Activated CD8-positive, alpha-beta memory T cell treated with anti-CD3 and anti-CD28 coated beads for 48 hours (primary cell): ENCODE results near the gene TUBB.

ENCODE experiments used
- DNase-seq, 3 experiments: peaks; one replicate each; pipeline ENCODE4 v3.0.0-alpha.2; 2020; ENCODE audit warnings: low read depth in 2 of 3, low spot score in 2 of 3

The TUBB gene

GRCh38 chr6:30732237-30732943 is 12.2 kb downstream of the TUBB start:
- no peak for DNase-seq

- no peak for DNase-seq
Measured at GRCh38 chr6:30735668-30736314, 15.6 kb downstream of the TUBB start.

- DNase-seq, result no peak
Measured at GRCh38 chr6:30738532-30738931, 18.4 kb downstream of the TUBB start.

GRCh38 chr6:30740540-30740870 is 20.4 kb downstream of the TUBB start:
- DNase-seq, result no peak

- DNase-seq, result no peak
Measured at GRCh38 chr6:30741063-30741779, 21.1 kb downstream of the TUBB start.

GRCh38 chr6:30741789-30742315 is 21.7 kb downstream of the TUBB start:
- peak in 1 of 3 experiments; percentile 49 for DNase-seq

GRCh38 chr6:30742316-30743098 is 22.4 kb downstream of the TUBB start, which contains the start of gene FLOT1:
FLOT1 (minus strand) TSS chr6:30742687; CDS start chr6:30742189, 498 bp downstream.
- peak; percentile 99 to 100 (median 99) for DNase-seq

- no peak for DNase-seq
Measured at GRCh38 chr6:30743099-30744053, 23.2 kb downstream of the TUBB start.

- DNase-seq, result peak; percentile 81 to 94 (median 93)
Measured at GRCh38 chr6:30744054-30744805, 24.1 kb downstream of the TUBB start, which contains the start of gene IER3. IER3 (minus strand) TSS chr6:30744547; CDS start chr6:30744518, 29 bp downstream.

GRCh38 chr6:30747300-30747687 is 27.1 kb downstream of the TUBB start:
- DNase-seq, result no peak

GRCh38 chr6:30747902-30748769 is 28.0 kb downstream of the TUBB start:
- no peak for DNase-seq

GRCh38 chr6:30748851-30749540 is 28.8 kb downstream of the TUBB start:
- no peak for DNase-seq

GRCh38 chr6:30749554-30750378 is 29.6 kb downstream of the TUBB start:
- DNase-seq, result no peak

- DNase-seq, result no peak
Measured at GRCh38 chr6:30750379-30750668, 30.2 kb downstream of the TUBB start.

- no peak for DNase-seq
Measured at GRCh38 chr6:30752157-30752927, 32.2 kb downstream of the TUBB start.

GRCh38 chr6:30754631-30755030 is 34.5 kb downstream of the TUBB start:
- no peak for DNase-seq
